Measurements from ENCODE around the gene SLC13A5.

- TF ChIP-seq POLR2AphosphoS5 (IDR thresholded peaks at IDR 0.05): no peak
- no peak for TF ChIP-seq CTCF (IDR thresholded peaks at IDR 0.05)
- TF ChIP-seq POLR2A (IDR thresholded peaks at IDR 0.05): no peak
These were observed 42.1 kb upstream of the SLC13A5 start for GRCh38 chr17:6755281-6755680.
